Lower leg skin (tissue), 3 donors: ENCODE measurements around the gene VWA5B1.

ENCODE experiments used
- CTCF ChIP-seq, 3 donors: fragments of 450-650 bp; IDR thresholded peaks; one replicate each; pipeline ENCODE4 v1.5.1; 2016; ENCODE audit warnings: antibody characterized with exemption in 3 of 3, mild to moderate bottlenecking in 3 of 3, moderate library complexity in 2 of 3
- POLR2A ChIP-seq, 2 donors: fragments of 450-650 bp; IDR thresholded peaks; one replicate each; pipeline ENCODE4 v1.6.1; 2016 to 2017; ENCODE audit warnings: antibody characterized with exemption in 2 of 2, mild to moderate bottlenecking in 1 of 2, moderate library complexity in 1 of 2

GRCh38 chr1:20280906-20281305 lies 9.8 kb upstream of the VWA5B1 start:
- TF ChIP-seq CTCF (IDR thresholded peaks at IDR 0.05): no peak
- TF ChIP-seq POLR2A (IDR thresholded peaks at IDR 0.05): no peak
